GM19238 (cell line): Measurements from ENCODE around the gene GGTLC2.
"Not testable (repeated sequence)": the region's sequence is repeated elsewhere in the genome, so short reads cannot be mapped to it uniquely, and the experiment has no call there.

Experiments used
- DNase-seq: peaks from one replicate; pipeline ENCODE4 v3.0.0; 2011; ENCODE audit warnings: low spot score; ENCODE audit not compliant: insufficient read length

Gene GGTLC2

GRCh38 chr22:22644314-22644713 lies at the start of gene GGTLC2:
TSS of gene GGTLC2 (plus strand) at chr22:22644614. CDS start at chr22:22646346, 1,732 bp downstream.
- DNase-seq: not testable (repeated sequence)

- DNase-seq: no peak
Observed at GRCh38 chr22:22595001-22595835, 49.2 kb upstream of the GGTLC2 start.

- DNase-seq: no peak
Observed at GRCh38 chr22:22598144-22598543, 46.3 kb upstream of the GGTLC2 start.

- no peak for DNase-seq
Observed at GRCh38 chr22:22599248-22599647, 45.2 kb upstream of the GGTLC2 start.

GRCh38 chr22:22600531-22601261 lies 43.7 kb upstream of the GGTLC2 start:
- DNase-seq: no peak

- DNase-seq: no peak
Observed at GRCh38 chr22:22603470-22603947, 40.9 kb upstream of the GGTLC2 start.

GRCh38 chr22:22604326-22605073 lies 39.9 kb upstream of the GGTLC2 start:
- DNase-seq: no peak

- no peak for DNase-seq
Observed at GRCh38 chr22:22605074-22605404, 39.4 kb upstream of the GGTLC2 start.

GRCh38 chr22:22608022-22608421 lies 36.4 kb upstream of the GGTLC2 start:
- DNase-seq: not testable (repeated sequence)

- no peak for DNase-seq
Observed at GRCh38 chr22:22609291-22609690, 35.1 kb upstream of the GGTLC2 start.

GRCh38 chr22:22612516-22612915 lies 31.9 kb upstream of the GGTLC2 start:
- DNase-seq: no peak

- no peak for DNase-seq
Observed at GRCh38 chr22:22614065-22614464, 30.3 kb upstream of the GGTLC2 start.

- peak; percentile 14 for DNase-seq
Observed at GRCh38 chr22:22616636-22617035, 27.8 kb upstream of the GGTLC2 start.

GRCh38 chr22:22618448-22618847 lies 26.0 kb upstream of the GGTLC2 start:
- DNase-seq: no peak

GRCh38 chr22:22618923-22619322 lies 25.5 kb upstream of the GGTLC2 start:
- DNase-seq: no peak

- no peak for DNase-seq
Observed at GRCh38 chr22:22619765-22620414, 24.5 kb upstream of the GGTLC2 start.

GRCh38 chr22:22628546-22629495 lies 15.6 kb upstream of the GGTLC2 start:
- not testable (repeated sequence) for DNase-seq

- DNase-seq: not testable (repeated sequence)
Observed at GRCh38 chr22:22631223-22631652, 13.2 kb upstream of the GGTLC2 start.

GRCh38 chr22:22632226-22632625 lies 12.2 kb upstream of the GGTLC2 start:
- DNase-seq: not testable (repeated sequence)

- not testable (repeated sequence) for DNase-seq
Observed at GRCh38 chr22:22633533-22633932, 10.9 kb upstream of the GGTLC2 start.
